ENCODE results near the gene PHLDB1. TPM values are rescaled to one million over a fixed set of nuclear protein-coding genes. Genes with fewer than 3 reads are reported as not detected.
"Not testable (repeated sequence)": the region's sequence is repeated elsewhere in the genome, so short reads cannot be mapped to it uniquely, and the experiment has no call there.

Gene PHLDB1
- total RNA-seq, 1 experiment from 2014 or later = 36.2 TPM

DNA sequence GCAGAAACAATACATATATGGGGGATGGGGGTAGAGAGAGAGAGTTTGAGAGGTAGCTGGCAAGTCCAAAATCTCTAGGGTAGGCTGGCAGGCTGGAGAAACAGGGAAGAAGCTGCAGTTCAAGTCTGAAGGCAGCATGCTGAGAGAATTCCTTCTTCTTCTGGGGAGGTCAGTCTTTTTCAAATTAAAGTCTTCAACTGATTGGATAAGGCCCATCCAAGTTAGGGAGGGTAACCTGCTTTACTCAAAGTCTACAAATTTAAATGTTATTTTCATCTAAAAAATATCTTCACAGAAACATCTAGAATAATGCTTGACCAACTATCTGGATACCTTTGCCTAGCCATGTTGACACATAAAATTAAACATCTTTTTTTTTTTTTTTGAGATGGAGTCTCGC is 75.0 kb downstream of the PHLDB1 start (continued):
- TF ChIP-seq, protein P1, sequence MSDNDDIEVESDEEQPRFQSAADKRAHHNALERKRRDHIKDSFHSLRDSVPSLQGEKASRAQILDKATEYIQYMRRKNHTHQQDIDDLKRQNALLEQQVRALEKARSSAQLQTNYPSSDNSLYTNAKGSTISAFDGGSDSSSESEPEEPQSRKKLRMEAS (IDR thresholded peaks at IDR 0.05) = no peak
- no peak for TF ChIP-seq ELF1 (IDR thresholded peaks at IDR 0.05; ENCODE audit: borderline replicate concordance, low read depth)
- no peak for TF ChIP-seq POLR2A (IDR thresholded peaks at IDR 0.05; ENCODE audit: borderline replicate concordance, extremely low read depth, insufficient read depth, insufficient read length)
- TF ChIP-seq SRF (IDR thresholded peaks at IDR 0.05; ENCODE audit: low read depth) = no peak

DNA sequence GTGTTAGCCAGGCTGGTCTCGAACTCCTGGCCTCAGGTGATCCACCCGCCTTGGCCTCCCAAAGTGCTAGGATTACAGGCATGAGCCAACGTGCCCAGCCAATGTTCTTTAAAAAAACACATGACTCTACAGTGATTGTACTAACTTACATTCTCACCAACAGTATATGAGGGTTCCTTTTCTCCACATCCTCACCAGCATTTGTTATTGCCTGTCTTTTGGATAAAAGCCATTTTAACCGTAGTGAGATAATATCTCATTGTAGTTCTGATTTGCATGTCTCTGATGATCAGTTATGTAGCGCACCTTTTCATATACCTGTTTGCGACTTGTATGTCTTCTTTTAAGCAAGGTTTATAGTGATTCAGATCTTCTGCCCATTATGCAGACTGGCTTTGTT is 75.5 kb downstream of the PHLDB1 start:
- DNase-seq (ENCODE audit: low read depth, low spot score); CTCF ChIA-PET; intact Hi-C loops (cut with micrococcal nuclease); H4K20me1 ChIP-seq (ENCODE audit: insufficient read depth); H3K9ac ChIP-seq (ENCODE audit: low read length); H3K27ac ChIP-seq (ENCODE audit: low read depth, low read length); ATAC-seq; H3K9me2 ChIP-seq (ENCODE audit: insufficient read depth); RAD21 ChIA-PET (ENCODE audit: low non-redundant PET in 1 of 2, low total read pairs in 2 of 2, uncharacterized antibody in 2 of 2, unreplicated experiment in 2 of 2); H3K36me3 ChIP-seq (ENCODE audit: control insufficient read depth in 1 of 2, insufficient read depth in 2 of 2, low read length in 2 of 2); H3K27me3 ChIP-seq (ENCODE audit: insufficient read depth, low read length); H3K79me2 ChIP-seq (ENCODE audit: insufficient read depth, low read length); H3K4me2 ChIP-seq (ENCODE audit: low read length); H3K4me3 ChIP-seq (replicated peaks in 1 of 2; ENCODE audit: low read depth in 1 of 2, low read length in 2 of 2); POLR2A ChIA-PET; H2AFZ ChIP-seq (ENCODE audit: low read depth, low read length, poor library complexity, severe bottlenecking); BruUV-seq (replicated peaks); H3K9me3 ChIP-seq (ENCODE audit: control insufficient read depth in 1 of 2, insufficient read depth in 1 of 2, low read depth in 1 of 2, low read length in 2 of 2): not testable (repeated sequence)
- peaks cover 9 to 15% of the 10 kb centered on the region in 2 experiments for H3K4me1 ChIP-seq (ENCODE audit: control insufficient read depth in 1 of 2, insufficient read depth in 2 of 2, low read length in 2 of 2)

DNA sequence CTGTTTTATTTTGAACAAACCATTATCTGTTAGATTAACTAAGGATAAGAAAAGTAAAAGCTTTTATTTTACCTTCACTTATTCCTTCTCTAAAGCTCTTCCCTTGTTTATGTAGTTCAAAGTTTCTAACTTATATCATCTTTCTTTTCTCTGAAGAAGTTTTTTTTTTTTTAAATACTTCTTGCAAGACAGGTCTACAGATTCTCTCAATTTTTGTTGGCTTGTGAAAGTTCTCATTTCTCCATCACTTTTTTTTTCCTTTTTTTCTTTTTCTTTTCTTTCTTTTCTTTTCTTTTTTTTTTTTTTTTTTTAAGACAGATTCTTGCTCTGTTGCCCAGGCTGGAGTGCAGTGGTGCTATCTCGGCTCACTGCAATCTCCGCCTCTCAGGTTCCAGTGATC is 76.8 kb downstream of the PHLDB1 start:
- Histone ChIP-seq H3K4me1 (ENCODE audit: control insufficient read depth in 1 of 2, insufficient read depth in 2 of 2, low read length in 2 of 2) (peaks cover 9 to 12% of the 10 kb centered on the region in 2 experiments), H3K9ac (ENCODE audit: low read length) (no peak overlapping the region), H3K4me3 (replicated peaks in 1 of 2; ENCODE audit: low read depth in 1 of 2, low read length in 2 of 2) (no peak overlapping the region), H3K36me3 (ENCODE audit: control insufficient read depth in 1 of 2, insufficient read depth in 2 of 2, low read length in 2 of 2) (no peaks in the 10 kb centered on the region), H2AFZ (ENCODE audit: low read depth, low read length, poor library complexity, severe bottlenecking) (no peak overlapping the region), H3K9me3 (ENCODE audit: control insufficient read depth in 1 of 2, insufficient read depth in 1 of 2, low read depth in 1 of 2, low read length in 2 of 2) (no peaks in the 10 kb centered on the region), H3K27ac (ENCODE audit: low read depth, low read length) (no peak overlapping the region), H3K27me3 (ENCODE audit: insufficient read depth, low read length) (no peaks in the 10 kb centered on the region), H3K9me2 (ENCODE audit: insufficient read depth) (no peaks in the 10 kb centered on the region), H4K20me1 (ENCODE audit: insufficient read depth) (no peaks in the 10 kb centered on the region), H3K79me2 (ENCODE audit: insufficient read depth, low read length) (no peaks in the 10 kb centered on the region), H3K4me2 (ENCODE audit: low read length) (no peak overlapping the region)
- ChIA-PET POLR2A (no interaction called here), CTCF (no interaction called here), RAD21 (ENCODE audit: low non-redundant PET in 1 of 2, low total read pairs in 2 of 2, uncharacterized antibody in 2 of 2, unreplicated experiment in 2 of 2) (no interaction called here)
- intact Hi-C loops (cut with micrococcal nuclease) = no loop called here
- DNase-seq (ENCODE audit: low read depth, low spot score) = no peak
- no peak for ATAC-seq
- TF ChIP-seq POLR2A (IDR thresholded peaks at IDR 0.05; ENCODE audit: borderline replicate concordance, extremely low read depth, insufficient read depth, insufficient read length) (no peak), SIN3A (IDR thresholded peaks at IDR 0.05; ENCODE audit: low read depth) (no peak), EZH2phosphoT487 (IDR thresholded peaks at IDR 0.05; ENCODE audit: borderline replicate concordance) (no peak), TCF7L2 (IDR thresholded peaks at IDR 0.05; ENCODE audit: borderline replicate concordance, extremely low read depth, insufficient read depth, insufficient read length) (no peak), EZH2 (IDR thresholded peaks at IDR 0.05) (no peak), FOSL1 (IDR thresholded peaks at IDR 0.05; ENCODE audit: low read depth) (no peak), YY1 (IDR thresholded peaks at IDR 0.05; ENCODE audit: extremely low read depth, insufficient replicate concordance, low read depth, low read length) (no peak), POLR2AphosphoS5 (IDR thresholded peaks at IDR 0.05; ENCODE audit: low read depth, low read length) (no peak), CEBPB (IDR thresholded peaks at IDR 0.05; ENCODE audit: low read depth) (no peak), CBX3 (IDR thresholded peaks at IDR 0.05; ENCODE audit: low read depth) (no peak), ZNF274 (IDR thresholded peaks at IDR 0.05; ENCODE audit: low read depth, low read length) (no peak), SP1 (IDR thresholded peaks at IDR 0.05; ENCODE audit: low read depth) (no peak), RAD21 (IDR thresholded peaks at IDR 0.05; ENCODE audit: low read depth) (no peak)
- TF ChIP-seq, protein P1 (IDR thresholded peaks at IDR 0.05) = no peak
- TF ChIP-seq, protein P2, sequence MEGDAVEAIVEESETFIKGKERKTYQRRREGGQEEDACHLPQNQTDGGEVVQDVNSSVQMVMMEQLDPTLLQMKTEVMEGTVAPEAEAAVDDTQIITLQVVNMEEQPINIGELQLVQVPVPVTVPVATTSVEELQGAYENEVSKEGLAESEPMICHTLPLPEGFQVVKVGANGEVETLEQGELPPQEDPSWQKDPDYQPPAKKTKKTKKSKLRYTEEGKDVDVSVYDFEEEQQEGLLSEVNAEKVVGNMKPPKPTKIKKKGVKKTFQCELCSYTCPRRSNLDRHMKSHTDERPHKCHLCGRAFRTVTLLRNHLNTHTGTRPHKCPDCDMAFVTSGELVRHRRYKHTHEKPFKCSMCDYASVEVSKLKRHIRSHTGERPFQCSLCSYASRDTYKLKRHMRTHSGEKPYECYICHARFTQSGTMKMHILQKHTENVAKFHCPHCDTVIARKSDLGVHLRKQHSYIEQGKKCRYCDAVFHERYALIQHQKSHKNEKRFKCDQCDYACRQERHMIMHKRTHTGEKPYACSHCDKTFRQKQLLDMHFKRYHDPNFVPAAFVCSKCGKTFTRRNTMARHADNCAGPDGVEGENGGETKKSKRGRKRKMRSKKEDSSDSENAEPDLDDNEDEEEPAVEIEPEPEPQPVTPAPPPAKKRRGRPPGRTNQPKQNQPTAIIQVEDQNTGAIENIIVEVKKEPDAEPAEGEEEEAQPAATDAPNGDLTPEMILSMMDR (IDR thresholded peaks at IDR 0.05 in 2 of 3, conservative IDR thresholded peaks at IDR 0.05 in 1 of 3; ENCODE audit: borderline replicate concordance in 1 of 3, insufficient read depth in 1 of 3, low read depth in 2 of 3, low read length in 2 of 3) = no peak
- BruUV-seq (replicated peaks) = no TSS peak

Measured in HCT116 (cell line).